NOMO-1 treated with DMSO at 0.1 percent for 48 hours (cell line): Measurements from ENCODE around the gene BTBD6.

Experiments used
- DNase-seq: peaks from one replicate; lab custom pipeline; 2025; ENCODE audit not compliant: unreplicated experiment; lab: John Stamatoyannopoulos, UW

BTBD6 gene

DNA sequence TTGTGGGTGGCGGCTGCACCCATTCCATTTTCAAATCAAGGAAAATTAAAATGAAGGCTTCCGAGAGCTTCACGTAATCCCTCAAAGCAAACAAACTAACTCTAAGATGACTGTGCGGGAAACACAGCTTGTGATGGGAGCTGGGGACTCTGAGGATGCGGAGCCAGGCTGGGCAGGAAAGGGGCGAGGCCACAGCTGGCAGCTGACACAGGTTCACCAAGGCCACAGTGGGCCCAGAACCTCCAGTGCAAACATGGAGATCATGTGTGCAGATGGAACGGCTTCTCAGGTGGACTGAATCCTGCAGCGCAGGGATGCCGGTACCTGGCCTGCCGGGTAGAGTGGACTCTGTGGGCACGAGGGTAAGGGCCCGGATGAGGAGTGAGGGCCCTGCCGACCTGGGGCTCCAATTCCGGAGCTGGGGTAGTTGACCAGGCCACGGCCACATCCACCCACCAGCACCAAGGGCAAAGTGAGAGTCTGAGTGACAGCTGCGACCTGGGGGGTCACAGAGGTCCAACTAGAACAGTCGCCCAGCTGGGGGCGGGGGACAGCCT is 19.2 kb upstream of the BTBD6 start:
- DNase-seq = no peak

GRCh38 chr14:105240811-105241576 is 7.3 kb upstream of the BTBD6 start:
- no peak for DNase-seq

DNA sequence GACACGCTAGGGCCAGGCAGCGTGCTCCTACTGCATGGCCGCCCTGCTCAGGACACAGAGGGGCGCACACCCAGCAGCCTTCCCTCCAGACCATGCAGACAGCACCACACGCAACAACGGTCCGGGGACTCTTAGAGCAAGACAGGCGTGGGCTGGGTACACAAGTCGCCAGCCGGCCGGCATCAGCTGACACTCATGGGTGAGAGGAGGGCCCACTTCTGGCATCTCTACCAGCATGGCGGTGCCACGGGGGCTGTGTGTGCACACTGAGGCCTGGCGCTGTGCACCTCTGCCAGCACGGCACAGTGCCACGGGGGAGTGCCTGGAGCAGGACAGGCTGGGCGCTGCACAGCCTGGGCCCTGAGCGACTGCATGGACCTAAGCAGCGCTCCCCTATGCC is 6.7 kb upstream of the BTBD6 start:
- no peak for DNase-seq

DNA sequence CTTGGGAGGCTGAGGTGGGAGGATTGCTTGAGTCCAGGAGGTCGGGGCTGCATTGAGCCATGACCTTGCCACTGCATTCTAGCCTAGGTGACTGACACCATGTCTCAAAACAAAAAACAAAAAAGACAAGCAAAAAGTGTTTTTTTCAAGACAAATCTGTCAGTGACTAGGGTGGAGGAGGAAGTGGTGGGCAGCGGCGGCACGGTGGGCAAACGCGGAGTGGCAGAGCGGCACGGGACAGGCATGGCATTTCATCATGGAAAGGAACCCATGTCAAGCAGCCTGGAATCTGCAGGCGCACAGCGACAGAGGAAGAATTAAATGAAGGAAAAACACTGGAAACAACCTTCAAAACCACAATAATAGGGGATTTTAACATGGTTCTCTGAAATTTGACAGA is 4.0 kb upstream of the BTBD6 start:
- DNase-seq = no peak

DNA sequence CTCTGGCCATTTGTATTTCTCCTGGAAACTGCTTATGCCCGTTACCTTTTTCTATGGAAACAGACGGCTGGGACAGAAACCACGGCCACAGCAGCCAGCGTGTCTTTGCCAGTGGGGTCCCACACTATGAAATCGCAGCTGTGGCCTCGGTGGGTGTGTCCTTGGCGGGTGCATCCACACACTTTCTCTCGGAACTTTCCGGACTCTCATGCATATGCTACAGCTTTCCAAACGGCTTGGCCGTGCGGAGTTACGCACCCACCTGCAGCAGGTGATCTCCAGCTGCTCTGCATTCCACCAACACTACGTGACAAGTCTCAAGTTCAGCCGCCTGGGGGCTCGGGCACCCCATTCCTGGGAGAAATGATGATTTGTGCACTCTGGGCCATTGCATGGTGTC is 1.3 kb upstream of the BTBD6 start:
- DNase-seq = no peak

GRCh38 chr14:105247715-105248367 is 492 bp upstream of the BTBD6 start:
- no peak for DNase-seq

GRCh38 chr14:105249182-105250007 is 1.1 kb downstream of the BTBD6 start:
- no peak for DNase-seq

DNA sequence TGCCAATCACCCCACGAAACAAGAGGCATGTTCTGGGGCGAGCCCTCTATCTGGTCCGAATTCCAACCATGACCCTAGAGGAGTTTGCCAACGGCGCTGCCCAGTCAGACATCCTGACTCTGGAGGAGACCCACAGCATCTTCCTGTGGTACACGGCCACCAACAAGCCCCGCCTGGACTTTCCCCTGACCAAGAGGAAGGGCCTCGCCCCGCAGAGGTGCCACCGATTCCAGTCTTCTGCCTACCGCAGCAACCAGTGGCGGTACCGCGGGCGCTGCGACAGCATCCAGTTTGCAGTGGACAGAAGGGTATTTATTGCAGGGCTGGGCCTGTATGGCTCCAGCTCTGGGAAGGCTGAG is 1.7 kb downstream of the BTBD6 start:
- DNase-seq = no peak

GRCh38 chr14:105250986-105251385 is 2.7 kb downstream of the BTBD6 start:
- DNase-seq = no peak

GRCh38 chr14:105251920-105252319 is 3.6 kb downstream of the BTBD6 start:
- no peak for DNase-seq

- no peak for DNase-seq
Measured at GRCh38 chr14:105252552-105253328, 4.4 kb downstream of the BTBD6 start.

GRCh38 chr14:105253329-105253682 is 5.0 kb downstream of the BTBD6 start:
- no peak for DNase-seq

- no peak for DNase-seq
Measured at GRCh38 chr14:105255021-105255507, 6.7 kb downstream of the BTBD6 start.

DNA sequence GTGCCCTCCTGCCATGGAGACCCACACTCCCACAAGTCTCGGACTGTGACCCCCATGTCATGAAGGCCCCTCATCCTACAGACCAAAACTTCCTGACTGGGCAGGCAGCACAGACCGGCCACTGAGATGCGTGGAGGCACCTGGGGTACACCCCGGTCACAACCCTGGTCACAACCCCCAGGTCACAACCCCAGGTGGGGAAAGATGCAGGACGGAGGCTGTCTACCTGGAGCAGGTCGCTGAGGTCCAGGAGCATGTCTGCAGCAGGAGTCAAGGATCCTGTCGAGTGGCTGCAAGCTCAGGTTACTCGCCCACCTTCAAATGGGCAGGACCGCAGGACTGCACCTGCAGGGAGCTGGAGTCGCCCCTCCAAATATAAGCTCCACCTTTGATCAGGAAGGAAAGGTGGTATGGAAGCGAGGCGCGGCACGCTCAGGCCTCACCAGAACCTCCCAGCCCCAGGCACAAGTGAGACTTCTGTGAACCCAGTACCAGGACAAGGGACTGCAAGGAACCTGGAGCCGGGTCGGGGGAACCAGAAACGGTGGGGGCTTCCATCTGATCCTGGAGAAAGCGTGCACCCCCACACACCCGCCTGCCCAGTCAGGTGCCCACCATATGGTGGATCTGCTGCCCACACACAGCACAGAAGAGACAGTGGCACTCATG is 8.1 kb downstream of the BTBD6 start:
- DNase-seq = no peak

DNA sequence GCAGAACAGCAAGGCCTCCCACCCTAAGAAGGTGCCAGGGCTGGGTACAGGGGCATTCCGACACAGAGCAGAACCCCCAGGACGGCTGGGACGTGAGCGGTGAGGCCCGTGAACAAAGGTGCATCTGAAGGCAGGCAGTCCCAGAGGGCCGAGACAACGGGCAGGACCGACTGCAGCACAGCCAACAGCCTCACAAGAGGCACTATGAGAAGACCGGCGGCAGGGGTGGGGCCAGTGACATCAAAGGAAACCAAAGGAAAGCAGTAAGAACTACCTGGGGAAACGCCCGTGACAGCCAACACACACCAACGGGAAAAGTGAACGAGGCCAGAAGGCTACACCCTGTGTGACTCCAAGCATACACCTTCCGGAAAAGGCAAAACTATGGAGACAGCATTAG is 9.1 kb downstream of the BTBD6 start:
- no peak for DNase-seq

DNA sequence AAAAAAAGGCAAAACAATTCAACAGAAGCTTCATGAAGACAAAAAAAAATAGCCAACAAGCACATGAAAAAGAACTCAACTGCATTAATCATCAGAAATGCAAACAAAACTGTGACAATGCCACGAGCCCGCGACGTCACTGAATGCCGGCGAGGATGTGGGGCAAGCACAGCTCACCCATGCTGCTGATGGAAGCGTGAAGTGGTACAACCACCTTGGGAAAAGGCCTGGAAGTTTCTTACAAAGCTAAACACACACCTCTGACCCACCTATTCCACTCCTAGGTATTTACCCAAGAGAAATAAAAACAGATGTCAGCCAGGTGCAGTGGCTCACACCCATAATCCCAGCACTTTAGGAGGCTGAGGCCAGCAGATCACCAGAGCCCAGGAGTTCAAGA is 10.5 kb downstream of the BTBD6 start:
- DNase-seq = no peak

DNA sequence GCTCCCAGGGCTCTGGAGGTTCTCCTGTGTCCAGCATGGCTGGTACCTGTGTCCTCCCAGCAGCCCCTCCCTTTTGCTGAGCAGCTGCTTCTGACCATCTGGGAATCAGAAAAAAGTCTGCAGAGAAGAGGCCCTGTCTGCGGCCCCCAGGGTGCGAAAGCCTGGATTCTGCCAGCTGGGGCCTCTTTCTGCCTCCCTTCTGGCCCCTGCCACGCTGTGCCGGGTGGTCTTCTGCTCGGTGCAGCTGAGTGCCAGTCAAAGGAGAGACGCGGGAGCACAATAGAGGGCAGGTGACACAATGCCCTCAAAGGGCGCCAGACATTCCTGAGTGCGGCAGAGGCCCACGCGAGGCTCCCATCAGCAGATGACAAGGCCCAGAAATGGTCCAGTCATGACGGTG is 12.6 kb downstream of the BTBD6 start:
- DNase-seq = no peak

- DNase-seq = no peak
Measured at GRCh38 chr14:105261781-105262180, 13.4 kb downstream of the BTBD6 start.

- no peak for DNase-seq
Measured at GRCh38 chr14:105267820-105268548, 19.7 kb downstream of the BTBD6 start.
